ENCODE results near the gene SPG21.

SPG21 gene

GRCh38 chr15:65026756-65027155, 37.0 kb upstream of the SPG21 start:
- POLR2A ChIA-PET = no interaction called here
- TF ChIP-seq ZNF221 (tag by site-specific recombination; IDR thresholded peaks at IDR 0.05; ENCODE audit: borderline replicate concordance) (no peak), ZNF239 (tag by site-specific recombination; IDR thresholded peaks at IDR 0.05) (no peak), ZNF214 (tag by site-specific recombination; IDR thresholded peaks at IDR 0.05; ENCODE audit: borderline replicate concordance) (no peak), ZNF747 (tag by site-specific recombination; IDR thresholded peaks at IDR 0.05) (no peak)
- peaks cover 17 to 27% of the 10 kb centered on the region in 2 experiments; a peak in 2 of 3 replicates for H3K36me3 ChIP-seq (ENCODE audit: control insufficient read depth in 2 of 2, insufficient read depth in 1 of 2, low read length in 2 of 2)
- CTCF ChIA-PET = interaction anchor here (0.7 kb wide), 1 partner anchor 28 kb away, joined by 3 read pairs; no protein-coding TSS in a partner anchor
- H3K27ac ChIP-seq (ENCODE audit: extremely low read depth, low read depth, low read length) = no peak overlapping the region
- H3K9me3 ChIP-seq (ENCODE audit: control insufficient read depth, insufficient read depth, low read depth, low read length) = no peaks in the 10 kb centered on the region
- no peak overlapping the region for H3K4me3 ChIP-seq (ENCODE audit: low read depth, low read length)
- H3K4me1 ChIP-seq (ENCODE audit: control insufficient read depth, insufficient read depth, low read length) = no peaks in the 10 kb centered on the region

DNA sequence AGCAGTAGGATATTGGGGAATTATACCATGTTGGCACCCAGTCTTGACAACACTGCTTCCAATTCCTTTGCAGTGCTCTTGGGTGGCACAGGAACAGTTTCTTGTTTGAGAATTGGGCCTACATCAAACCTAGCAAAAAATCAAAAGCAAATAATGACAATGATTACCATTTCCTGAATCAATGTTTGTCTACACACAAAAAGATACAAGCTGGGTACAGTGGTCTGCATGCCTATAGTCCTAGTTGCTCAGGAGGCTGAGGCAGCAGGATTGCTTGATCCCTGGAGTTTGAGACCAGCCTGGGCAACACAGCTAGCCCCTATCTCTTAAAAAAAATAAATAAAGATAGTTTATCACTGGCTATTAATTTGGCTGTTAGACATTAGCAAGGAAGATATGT, 31.8 kb upstream of the SPG21 start:
- H3K27ac ChIP-seq (ENCODE audit: extremely low read depth, low read depth, low read length) = no peak overlapping the region
- ChIA-PET CTCF (no interaction called here), POLR2A (no interaction called here)
- H3K4me1 ChIP-seq (ENCODE audit: control insufficient read depth, insufficient read depth, low read length) = no peaks in the 10 kb centered on the region
- TF ChIP-seq ZBTB17 (tag by site-specific recombination; IDR thresholded peaks at IDR 0.05) (no peak), ZNF555 (tag by site-specific recombination; conservative IDR thresholded peaks at IDR 0.05) (no peak)
- H3K36me3 ChIP-seq (ENCODE audit: control insufficient read depth in 2 of 2, insufficient read depth in 1 of 2, low read length in 2 of 2) = peaks cover 27 to 59% of the 10 kb centered on the region in 2 experiments
- no peaks in the 10 kb centered on the region for H3K9me3 ChIP-seq (ENCODE audit: control insufficient read depth, insufficient read depth, low read depth, low read length)
- H3K4me3 ChIP-seq (ENCODE audit: low read depth, low read length) = no peak overlapping the region

DNA sequence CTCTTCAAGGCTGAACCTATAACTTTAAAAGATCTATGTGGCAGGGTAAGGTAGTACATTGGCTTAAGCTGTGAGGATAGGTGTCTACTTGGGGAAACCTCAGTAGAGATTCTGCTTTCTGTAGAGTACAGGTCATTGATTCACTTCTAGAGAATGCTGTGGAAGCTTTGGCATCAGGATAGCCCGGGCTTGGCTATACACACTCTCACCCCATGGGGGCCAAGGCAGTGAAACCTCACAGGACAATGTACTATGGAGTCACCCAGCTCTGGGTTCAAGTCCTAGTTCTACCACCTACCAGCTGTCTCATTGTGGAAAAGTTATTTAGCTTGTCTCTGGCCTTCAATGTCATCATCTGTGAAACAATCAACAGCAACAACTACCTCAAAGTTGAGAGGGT, 30.7 kb upstream of the SPG21 start:
- CTCF ChIA-PET = interaction anchor here (0.7 to 1.0 kb wide), 3 partner anchors 79 to 277 kb away, joined by 3 to 6 read pairs (median 5); no protein-coding TSS in a partner anchor
- H3K4me3 ChIP-seq (ENCODE audit: low read depth, low read length) = no peak overlapping the region
- H3K36me3 ChIP-seq (ENCODE audit: control insufficient read depth in 2 of 2, insufficient read depth in 1 of 2, low read length in 2 of 2) = peaks cover 31 to 59% of the 10 kb centered on the region in 2 experiments
- no peaks in the 10 kb centered on the region for H3K9me3 ChIP-seq (ENCODE audit: control insufficient read depth, insufficient read depth, low read depth, low read length)
- POLR2A ChIA-PET = no interaction called here
- no peak overlapping the region for H3K27ac ChIP-seq (ENCODE audit: extremely low read depth, low read depth, low read length)
- no peak for TF ChIP-seq KLF7 (tag by site-specific recombination; IDR thresholded peaks at IDR 0.05; ENCODE audit: borderline replicate concordance)
- no peak for TF ChIP-seq GLIS2 (tag by site-specific recombination; IDR thresholded peaks at IDR 0.05)
- TF ChIP-seq ZFP69B (tag by site-specific recombination; IDR thresholded peaks at IDR 0.05) = no peak
- TF ChIP-seq SP3 (tag by site-specific recombination; IDR thresholded peaks at IDR 0.05) = no peak
- TF ChIP-seq, protein P1, sequence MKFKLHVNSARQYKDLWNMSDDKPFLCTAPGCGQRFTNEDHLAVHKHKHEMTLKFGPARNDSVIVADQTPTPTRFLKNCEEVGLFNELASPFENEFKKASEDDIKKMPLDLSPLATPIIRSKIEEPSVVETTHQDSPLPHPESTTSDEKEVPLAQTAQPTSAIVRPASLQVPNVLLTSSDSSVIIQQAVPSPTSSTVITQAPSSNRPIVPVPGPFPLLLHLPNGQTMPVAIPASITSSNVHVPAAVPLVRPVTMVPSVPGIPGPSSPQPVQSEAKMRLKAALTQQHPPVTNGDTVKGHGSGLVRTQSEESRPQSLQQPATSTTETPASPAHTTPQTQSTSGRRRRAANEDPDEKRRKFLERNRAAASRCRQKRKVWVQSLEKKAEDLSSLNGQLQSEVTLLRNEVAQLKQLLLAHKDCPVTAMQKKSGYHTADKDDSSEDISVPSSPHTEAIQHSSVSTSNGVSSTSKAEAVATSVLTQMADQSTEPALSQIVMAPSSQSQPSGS (tag by site-specific recombination; IDR thresholded peaks at IDR 0.05; ENCODE audit: low read depth) = no peak
- no peak for TF ChIP-seq ZNF362 (tag by site-specific recombination; IDR thresholded peaks at IDR 0.05)
- TF ChIP-seq ZNF354C (tag by site-specific recombination; IDR thresholded peaks at IDR 0.05; ENCODE audit: borderline replicate concordance, low read depth) = no peak
- no peak for TF ChIP-seq KLF16 (tag by site-specific recombination; IDR thresholded peaks at IDR 0.05)
- no peak for TF ChIP-seq RBAK (tag by site-specific recombination; IDR thresholded peaks at IDR 0.05)
- no peak for TF ChIP-seq ZNF513 (tag by site-specific recombination; IDR thresholded peaks at IDR 0.05)
- TF ChIP-seq, protein P2, sequence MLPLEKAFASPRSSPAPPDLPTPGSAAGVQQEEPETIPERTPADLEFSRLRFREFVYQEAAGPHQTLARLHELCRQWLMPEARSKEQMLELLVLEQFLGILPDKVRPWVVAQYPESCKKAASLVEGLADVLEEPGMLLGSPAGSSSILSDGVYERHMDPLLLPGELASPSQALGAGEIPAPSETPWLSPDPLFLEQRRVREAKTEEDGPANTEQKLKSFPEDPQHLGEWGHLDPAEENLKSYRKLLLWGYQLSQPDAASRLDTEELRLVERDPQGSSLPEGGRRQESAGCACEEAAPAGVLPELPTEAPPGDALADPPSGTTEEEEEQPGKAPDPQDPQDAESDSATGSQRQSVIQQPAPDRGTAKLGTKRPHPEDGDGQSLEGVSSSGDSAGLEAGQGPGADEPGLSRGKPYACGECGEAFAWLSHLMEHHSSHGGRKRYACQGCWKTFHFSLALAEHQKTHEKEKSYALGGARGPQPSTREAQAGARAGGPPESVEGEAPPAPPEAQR (tag by site-specific recombination; IDR thresholded peaks at IDR 0.05) = no peak
- no peak for TF ChIP-seq ZNF514 (tag by site-specific recombination; IDR thresholded peaks at IDR 0.05)
- TF ChIP-seq ZSCAN30 (tag by site-specific recombination; IDR thresholded peaks at IDR 0.05) = no peak
- TF ChIP-seq, protein P3, sequence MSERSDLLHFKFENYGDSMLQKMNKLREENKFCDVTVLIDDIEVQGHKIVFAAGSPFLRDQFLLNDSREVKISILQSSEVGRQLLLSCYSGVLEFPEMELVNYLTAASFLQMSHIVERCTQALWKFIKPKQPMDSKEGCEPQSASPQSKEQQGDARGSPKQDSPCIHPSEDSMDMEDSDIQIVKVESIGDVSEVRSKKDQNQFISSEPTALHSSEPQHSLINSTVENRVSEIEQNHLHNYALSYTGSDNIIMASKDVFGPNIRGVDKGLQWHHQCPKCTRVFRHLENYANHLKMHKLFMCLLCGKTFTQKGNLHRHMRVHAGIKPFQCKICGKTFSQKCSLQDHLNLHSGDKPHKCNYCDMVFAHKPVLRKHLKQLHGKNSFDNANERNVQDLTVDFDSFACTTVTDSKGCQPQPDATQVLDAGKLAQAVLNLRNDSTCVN (tag by site-specific recombination; optimal IDR thresholded peaks at IDR 0.05) = no peak
- TF ChIP-seq HOXC10 (CRISPR knock-in tag; IDR thresholded peaks at IDR 0.05) = no peak
- TF ChIP-seq ZNF239 (tag by site-specific recombination; IDR thresholded peaks at IDR 0.05) = no peak
- no peak for TF ChIP-seq ZBTB20 (tag by site-specific recombination; IDR thresholded peaks at IDR 0.05)
- no peak for TF ChIP-seq MEIS1 (CRISPR knock-in tag; IDR thresholded peaks at IDR 0.05; ENCODE audit: borderline replicate concordance)
- no peak for TF ChIP-seq ZNF112 (tag by site-specific recombination; IDR thresholded peaks at IDR 0.05)
- no peaks in the 10 kb centered on the region for H3K4me1 ChIP-seq (ENCODE audit: control insufficient read depth, insufficient read depth, low read length)
